Activated B cell treated with CpG ODN at 0.5 μM for 24 hours (primary cell): ENCODE results near the gene HNRNPUL2. TPM values are rescaled to one million over a fixed set of nuclear protein-coding genes. Genes with fewer than 3 reads are reported as not detected.

Experiments used
- ATAC-seq: fragments of 200-7000 bp; cut with Tn5 transposase; one replicate; pipeline ENCODE4 v1.10.0; 2021; ENCODE audit warnings: low read depth, mild to moderate bottlenecking, moderate library complexity
- CTCF ChIA-PET: fragments of 350-600 bp; sonication (Branson Sonifier 250); formaldehyde crosslinking; loops from one replicate; lab custom pipeline; 2021; ENCODE audit warnings: antibody characterized with exemption; lab: Charles Lee
- POLR2A ChIA-PET: fragments of 350-600 bp; sonication (Branson Sonifier 250); formaldehyde crosslinking; loops from one replicate; lab custom pipeline; 2021; ENCODE audit warnings: antibody characterized with exemption; lab: Charles Lee
- DNase-seq: peaks from one replicate; pipeline ENCODE4 v3.0.0; 2022
- H3K27ac Mint-ChIP-seq: one replicate; pipeline ENCODE4 v1.8.0; 2020; ENCODE audit warnings: mixed read lengths
- H3K27me3 Mint-ChIP-seq: one replicate; pipeline ENCODE4 v1.8.0; 2021; ENCODE audit warnings: mixed read lengths
- H3K36me3 Mint-ChIP-seq: one replicate; pipeline ENCODE4 v1.8.0; 2021; ENCODE audit warnings: low read depth, mixed read lengths
- H3K4me1 Mint-ChIP-seq: one replicate; pipeline ENCODE4 v1.8.0; 2021; ENCODE audit warnings: mixed read lengths
- H3K4me3 Mint-ChIP-seq: one replicate; pipeline ENCODE4 v1.8.0; 2020; ENCODE audit warnings: mild to moderate bottlenecking, mixed read lengths
- H3K9me3 Mint-ChIP-seq: one replicate; pipeline ENCODE4 v1.8.0; 2020; ENCODE audit warnings: mixed read lengths
- intact Hi-C: fragments of 100-400 bp; cut with micrococcal nuclease; formaldehyde crosslinking; loops from one replicate; pipeline ENCODE4 v1.15.1; 2024
- total RNA-seq: library from RNA; stranded (reverse); gene quantifications from 2 replicates; pipeline ENCODE4 v1.2.3, GENCODE V29; 2022
- TF ChIP-seq, protein P1 (sequence below): fragments of 200-600 bp; IDR thresholded peaks from one replicate; pipeline ENCODE4 v1.8.0; 2022; ENCODE audit warnings: antibody characterized with exemption, mild to moderate bottlenecking

HNRNPUL2 gene
- total RNA-seq = 58.2 and 63.9 TPM in 2 replicates

DNA sequence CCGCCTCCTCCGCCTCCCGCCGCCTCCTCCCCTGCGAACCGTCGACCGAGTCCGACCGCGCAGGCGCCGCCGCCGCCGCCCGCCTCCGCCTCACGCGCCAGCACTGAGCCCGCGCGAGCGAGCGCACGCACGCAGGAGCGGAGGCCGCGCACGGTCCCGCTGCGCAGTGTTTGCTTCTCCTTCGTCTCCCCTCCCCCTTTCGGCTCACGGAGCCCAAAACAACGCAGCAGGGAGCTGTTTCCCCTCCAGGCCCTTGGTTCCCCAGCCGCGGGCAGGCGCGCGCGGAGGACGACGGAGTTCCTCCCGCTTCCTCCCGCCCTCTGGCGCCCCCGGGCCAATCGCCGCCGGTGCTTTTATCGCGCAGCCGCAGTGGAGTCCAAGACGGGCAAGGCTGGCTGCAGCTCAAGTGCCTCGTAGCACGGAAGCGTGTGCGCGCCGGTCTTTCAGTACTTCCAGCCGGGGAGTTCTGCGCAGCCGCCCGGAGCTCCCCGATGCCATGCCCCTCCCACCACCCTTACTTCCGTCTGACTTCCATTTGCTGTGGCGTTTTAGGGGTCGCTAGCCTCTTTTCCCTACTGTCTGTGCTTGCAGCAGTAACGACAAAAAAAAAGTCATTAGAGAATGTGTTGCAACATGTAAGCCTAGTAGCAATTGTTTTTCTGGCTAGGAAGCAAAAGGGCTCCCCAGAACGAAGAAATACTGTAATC lies at the start of gene HNRNPUL2:
TSS of gene HNRNPUL2 (minus strand) at position 293 of the 707 bp plus-strand sequence. CDS start 301 bp downstream, outside the sequence.
- intact Hi-C loops = loop anchor here (1.0 to 2.0 kb wide), 7 partner anchors 18 to 136 kb away; partner anchors contain the start of genes GANAB, INTS5, TAF6L and TMEM179B
- TF ChIP-seq, protein P1, sequence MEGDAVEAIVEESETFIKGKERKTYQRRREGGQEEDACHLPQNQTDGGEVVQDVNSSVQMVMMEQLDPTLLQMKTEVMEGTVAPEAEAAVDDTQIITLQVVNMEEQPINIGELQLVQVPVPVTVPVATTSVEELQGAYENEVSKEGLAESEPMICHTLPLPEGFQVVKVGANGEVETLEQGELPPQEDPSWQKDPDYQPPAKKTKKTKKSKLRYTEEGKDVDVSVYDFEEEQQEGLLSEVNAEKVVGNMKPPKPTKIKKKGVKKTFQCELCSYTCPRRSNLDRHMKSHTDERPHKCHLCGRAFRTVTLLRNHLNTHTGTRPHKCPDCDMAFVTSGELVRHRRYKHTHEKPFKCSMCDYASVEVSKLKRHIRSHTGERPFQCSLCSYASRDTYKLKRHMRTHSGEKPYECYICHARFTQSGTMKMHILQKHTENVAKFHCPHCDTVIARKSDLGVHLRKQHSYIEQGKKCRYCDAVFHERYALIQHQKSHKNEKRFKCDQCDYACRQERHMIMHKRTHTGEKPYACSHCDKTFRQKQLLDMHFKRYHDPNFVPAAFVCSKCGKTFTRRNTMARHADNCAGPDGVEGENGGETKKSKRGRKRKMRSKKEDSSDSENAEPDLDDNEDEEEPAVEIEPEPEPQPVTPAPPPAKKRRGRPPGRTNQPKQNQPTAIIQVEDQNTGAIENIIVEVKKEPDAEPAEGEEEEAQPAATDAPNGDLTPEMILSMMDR = no peak
- H3K36me3 Mint-ChIP-seq = peaks cover 67% of the 10 kb centered on the region
- H3K4me3 Mint-ChIP-seq = peak within 1 kb of the TSS; percentile 98
- H3K27ac Mint-ChIP-seq = peak within 1 kb of the TSS; percentile 98
- ChIA-PET CTCF (interaction anchor here (0.6 to 1.1 kb wide), 5 partner anchors 26 to 302 kb away, joined by 3 to 4 read pairs (median 3); partner anchors contain the start of genes TUT1, WDR74 and ZBTB3), POLR2A (interaction anchor here (0.5 to 8.9 kb wide), 56 partner anchors 8 to 1372 kb away, joined by 3 to 193 read pairs (median 6); partner anchors contain the start of genes B3GAT3, BSCL2, C11orf98 and CSKMT)
- H3K4me1 Mint-ChIP-seq = peaks cover 55% of the 10 kb centered on the region
- DNase-seq (peak; percentile 97), ATAC-seq (peak; percentile 84)
- H3K27me3 Mint-ChIP-seq = no peaks in the 10 kb centered on the region
- no peaks in the 10 kb centered on the region for H3K9me3 Mint-ChIP-seq

DNA sequence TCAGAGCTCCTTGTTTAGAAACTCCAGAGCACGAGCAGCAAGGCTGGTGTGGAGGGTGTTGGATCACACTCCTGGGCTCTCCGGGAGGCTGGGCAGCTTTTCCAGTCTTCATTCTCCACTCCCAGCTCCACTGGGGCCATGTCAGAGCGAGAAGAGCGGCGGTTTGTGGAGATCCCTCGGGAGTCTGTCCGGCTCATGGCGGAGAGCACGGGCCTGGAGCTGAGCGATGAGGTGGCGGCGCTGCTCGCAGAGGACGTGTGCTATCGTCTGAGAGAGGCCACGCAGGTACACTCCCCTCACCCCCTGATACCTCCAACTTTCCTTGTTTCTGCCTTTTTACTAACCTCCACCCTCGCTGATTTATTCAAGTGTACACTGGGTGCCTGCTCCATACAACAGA lies 48.4 kb upstream of the HNRNPUL2 start:
- ChIA-PET CTCF (interaction anchor here (7.5 kb wide), 1 partner anchor 11 kb away, joined by 45 read pairs; the partner anchor contains the start of gene TMEM179B), POLR2A (interaction anchor here (0.6 to 3.9 kb wide), 7 partner anchors 10 to 80 kb away, joined by 3 to 21 read pairs (median 11); partner anchors contain the start of genes HNRNPUL2, POLR2G, TTC9C and WDR74)
- Mint-ChIP-seq H3K27me3 (no peaks in the 10 kb centered on the region), H3K4me3 (no peak overlapping the region), H3K27ac (no peak overlapping the region), H3K36me3 (peaks cover 50% of the 10 kb centered on the region), H3K9me3 (no peaks in the 10 kb centered on the region), H3K4me1 (peaks cover 16% of the 10 kb centered on the region)
- DNase-seq (no peak), ATAC-seq (no peak)
- TF ChIP-seq, protein P1 = no peak
- intact Hi-C loops = no loop called here

DNA sequence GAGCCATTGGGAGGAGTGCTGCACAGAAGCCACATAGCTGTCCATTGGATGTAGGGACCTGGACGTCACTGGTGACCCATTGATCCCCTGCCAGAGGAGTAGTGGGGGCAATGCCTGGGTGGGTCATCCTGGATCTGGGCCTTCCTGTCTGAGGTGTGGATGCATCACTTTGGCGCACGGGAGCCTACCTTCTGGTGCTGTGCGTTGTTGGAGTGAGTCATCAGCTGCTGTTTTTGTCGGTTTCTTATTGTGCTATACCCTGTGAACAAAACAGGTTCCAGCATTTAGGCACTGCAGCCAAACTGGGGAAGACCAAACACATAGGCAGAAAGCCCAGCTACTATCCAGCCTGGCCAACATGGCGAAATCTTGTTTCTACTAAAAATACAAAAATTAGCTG lies 47.1 kb upstream of the HNRNPUL2 start:
- Mint-ChIP-seq H3K27me3 (no peaks in the 10 kb centered on the region), H3K4me1 (peaks cover 28% of the 10 kb centered on the region), H3K36me3 (peaks cover 45% of the 10 kb centered on the region), H3K4me3 (no peak overlapping the region), H3K9me3 (no peaks in the 10 kb centered on the region), H3K27ac (no peak overlapping the region)
- TF ChIP-seq, protein P1 = no peak
- CTCF ChIA-PET = interaction anchor here (0.5 to 7.5 kb wide), 2 partner anchors 12 to 93 kb away, joined by 3 to 45 read pairs; partner anchors contain the start of gene TMEM179B
- DNase-seq (no peak), ATAC-seq (no peak)
- intact Hi-C loops = no loop called here
- POLR2A ChIA-PET = interaction anchor here (1.1 to 3.9 kb wide), 6 partner anchors 11 to 81 kb away, joined by 3 to 21 read pairs (median 12); partner anchors contain the start of genes HNRNPUL2, POLR2G, TTC9C and WDR74

DNA sequence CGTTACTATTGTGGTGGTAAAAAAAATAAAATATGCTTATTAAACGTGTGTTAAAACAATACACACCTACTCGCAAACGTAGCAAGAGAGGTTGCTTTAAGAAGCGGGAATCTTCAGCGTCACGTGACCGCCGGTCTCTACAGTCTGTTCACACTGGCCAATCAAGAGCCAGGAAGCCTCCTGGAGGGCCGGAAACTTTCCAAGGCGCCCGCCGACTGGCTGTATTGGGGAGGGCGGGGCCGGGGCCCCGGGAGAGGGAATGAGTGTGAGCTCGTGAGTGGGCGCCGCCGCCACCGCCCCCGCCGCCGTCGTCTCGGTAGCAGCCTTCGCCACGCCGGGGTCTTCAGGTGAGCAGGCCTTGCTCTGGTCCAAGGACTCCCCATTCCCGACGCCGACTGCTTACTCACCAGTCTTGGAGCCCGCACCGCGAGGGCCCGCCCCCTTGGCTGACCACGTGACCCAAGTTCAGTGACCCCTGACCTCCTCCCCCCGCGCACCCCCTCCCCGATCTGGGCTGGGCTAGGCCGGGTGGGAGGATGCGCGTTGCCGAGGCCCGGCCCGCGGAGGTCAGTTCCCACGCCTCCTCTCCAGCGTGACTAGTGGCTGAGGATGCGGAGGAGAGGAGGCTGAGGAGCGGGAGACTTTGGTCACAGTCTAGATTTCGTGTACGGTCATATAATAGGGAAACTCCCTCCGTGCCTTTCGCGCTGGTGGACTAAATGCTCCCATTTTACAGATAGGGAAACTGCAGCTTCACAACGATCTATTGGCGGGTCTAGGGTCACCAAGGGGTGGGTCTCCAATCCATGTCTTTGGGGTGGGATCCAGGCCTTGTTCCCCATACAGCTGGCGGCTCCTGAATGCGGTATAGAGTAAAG lies 44.1 kb upstream of the HNRNPUL2 start, which contains the start of gene TAF6L:
TSS of gene TAF6L (plus strand) at position 253 of the 878 bp plus-strand sequence. CDS start 4,388 bp downstream, outside the sequence.
- ChIA-PET CTCF (interaction anchor here (1.1 to 7.5 kb wide), 5 partner anchors 9 to 347 kb away, joined by 3 to 45 read pairs (median 4); partner anchors contain the start of genes TMEM179B, TUT1 and ZBTB3), POLR2A (interaction anchor here (0.6 to 8.3 kb wide), 23 partner anchors 9 to 179 kb away, joined by 3 to 109 read pairs (median 8); partner anchors contain the start of genes BSCL2, C11orf98, CSKMT and GNG3)
- Mint-ChIP-seq H3K4me1 (peaks cover 28% of the 10 kb centered on the region), H3K27me3 (no peaks in the 10 kb centered on the region), H3K4me3 (peak within 1 kb of the TSS; percentile 92), H3K27ac (peak within 1 kb of the TSS; percentile 94), H3K9me3 (no peaks in the 10 kb centered on the region), H3K36me3 (peaks cover 34% of the 10 kb centered on the region)
- TF ChIP-seq, protein P1 = no peak
- ATAC-seq = peak; percentile 88
- intact Hi-C loops = loop anchor here (1.0 kb wide), 6 partner anchors 10 to 70 kb away; partner anchors contain the start of genes HNRNPUL2, NXF1, POLR2G and TMEM179B
- peak; percentile 81 for DNase-seq
